MCF 10A (cell line): ENCODE data around the gene PLA2G5. TPM values are rescaled to one million over a fixed set of nuclear protein-coding genes. Genes with fewer than 3 reads are reported as not detected.
A peak's percentile ranks its signal among the peaks of the same experiment; 100 is the strongest.
"Not testable (repeated sequence)": the region's sequence is repeated elsewhere in the genome, so short reads cannot be mapped to it uniquely, and the experiment has no call there.

Source experiments
- BruUV-seq: library from RNA; stranded (reverse); fragments of 400-500 nt; replicated peaks from 2 replicates; lab custom pipeline; 2021; lab: Mats Ljungman, UMichigan
- CTCF ChIA-PET: fragments of 300-600 bp; sonication (Branson Sonifier 250); formaldehyde crosslinking; extraction: SDS; loops from one replicate; lab custom pipeline; 2021; ENCODE audit warnings: antibody characterized with exemption, inconsistent platforms; lab: Yijun Ruan, JAX
- POLR2A ChIA-PET: fragments of 300-600, 350-650 bp; sonication (Branson Sonifier 250); formaldehyde crosslinking; extraction: SDS; loops from one replicate; lab custom pipeline; 2020; ENCODE audit warnings: antibody characterized with exemption, inconsistent platforms; lab: Yijun Ruan, JAX
- DNase-seq: peaks from one replicate; pipeline ENCODE4 v3.0.0-alpha.2; 2018; ENCODE audit not compliant: unreplicated experiment
- H3K27ac Mint-ChIP-seq: one replicate; pipeline ENCODE4 v1.8.0; 2022; ENCODE audit warnings: mild to moderate bottlenecking, low read depth, mixed read lengths; ENCODE audit not compliant: unreplicated experiment
- H3K27me3 Mint-ChIP-seq: one replicate; pipeline ENCODE4 v1.8.0; 2022; ENCODE audit warnings: mixed read lengths; ENCODE audit not compliant: insufficient read depth, unreplicated experiment
- H3K36me3 Mint-ChIP-seq: one replicate; pipeline ENCODE4 v1.8.0; 2022; ENCODE audit warnings: mild to moderate bottlenecking, moderate library complexity, mixed read lengths; ENCODE audit not compliant: insufficient read depth, unreplicated experiment
- H3K4me1 Mint-ChIP-seq: one replicate; pipeline ENCODE4 v1.8.0; 2022; ENCODE audit warnings: mixed read lengths; ENCODE audit not compliant: insufficient read depth, unreplicated experiment
- H3K4me3 Mint-ChIP-seq: one replicate; pipeline ENCODE4 v1.8.0; 2022; ENCODE audit warnings: mild to moderate bottlenecking, moderate library complexity, mixed read lengths; ENCODE audit not compliant: unreplicated experiment
- H3K9me3 Mint-ChIP-seq: one replicate; pipeline ENCODE4 v1.8.0; 2022; ENCODE audit warnings: mixed read lengths; ENCODE audit not compliant: unreplicated experiment
- CTCF ChIP-seq: fragments of 200-600 bp; IDR thresholded peaks from one replicate; pipeline ENCODE4 v1.8.0; 2022; ENCODE audit warnings: antibody characterized with exemption, mild to moderate bottlenecking; ENCODE audit not compliant: unreplicated experiment
- intact Hi-C: fragments of 100-400 bp; cut with micrococcal nuclease; formaldehyde crosslinking; loops from 2 replicates; pipeline ENCODE4 v1.14.1; 2022
- total RNA-seq: library from RNA; stranded (reverse); gene quantifications from 2 replicates; pipeline ENCODE4 v1.2.3, GENCODE V29; 2022

Gene PLA2G5
- total RNA-seq, 1 experiment from 2014 or later: not detected

- DNase-seq: no peak
- Mint-ChIP-seq H3K4me1 (peaks cover 23% of the 10 kb centered on the region), H3K9me3 (no peaks in the 10 kb centered on the region), H3K4me3 (no peak overlapping the region), H3K27ac (no peak overlapping the region), H3K36me3 (no peaks in the 10 kb centered on the region), H3K27me3 (no peaks in the 10 kb centered on the region)
- ChIA-PET CTCF (no interaction called here), POLR2A (interaction anchor here (0.7 kb wide), 1 partner anchor 18 kb away, joined by 3 read pairs; no protein-coding TSS in a partner anchor)
- intact Hi-C loops: no loop called here
- BruUV-seq: no TSS peak
- no peak for TF ChIP-seq CTCF
These were observed 34.9 kb upstream of the PLA2G5 start for GRCh38 chr1:20035114-20035513.

DNA sequence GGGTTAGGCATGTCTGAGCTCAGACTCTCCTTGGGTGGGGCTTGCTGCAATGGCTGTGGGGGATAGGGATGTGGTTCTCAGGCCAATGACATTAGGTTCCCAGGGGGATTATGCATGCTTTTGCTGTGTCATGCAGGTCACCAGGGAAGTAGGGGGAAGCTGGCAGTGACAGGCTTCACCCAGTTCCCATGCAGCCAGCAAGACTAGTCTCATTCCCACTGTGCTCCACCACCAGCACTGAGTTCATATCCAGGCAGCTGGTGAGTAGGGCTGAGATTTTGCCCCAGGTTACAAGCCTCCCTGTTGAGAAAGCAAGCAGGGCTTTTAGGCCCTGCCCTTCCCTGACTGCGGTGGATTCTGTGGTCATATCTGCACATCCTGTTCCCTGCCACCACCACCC is 32.1 kb upstream of the PLA2G5 start:
- DNase-seq: peak; percentile 27
- no peaks in the 10 kb centered on the region for H3K27me3 Mint-ChIP-seq
- intact Hi-C loops: no loop called here
- H3K4me1 Mint-ChIP-seq: peaks cover 22% of the 10 kb centered on the region
- peak overlapping the region; percentile 55 for H3K27ac Mint-ChIP-seq
- ChIA-PET CTCF (no interaction called here), POLR2A (no interaction called here)
- no peaks in the 10 kb centered on the region for H3K36me3 Mint-ChIP-seq
- no peaks in the 10 kb centered on the region for H3K9me3 Mint-ChIP-seq
- BruUV-seq: no TSS peak
- no peak overlapping the region for H3K4me3 Mint-ChIP-seq
- no peak for TF ChIP-seq CTCF

DNA sequence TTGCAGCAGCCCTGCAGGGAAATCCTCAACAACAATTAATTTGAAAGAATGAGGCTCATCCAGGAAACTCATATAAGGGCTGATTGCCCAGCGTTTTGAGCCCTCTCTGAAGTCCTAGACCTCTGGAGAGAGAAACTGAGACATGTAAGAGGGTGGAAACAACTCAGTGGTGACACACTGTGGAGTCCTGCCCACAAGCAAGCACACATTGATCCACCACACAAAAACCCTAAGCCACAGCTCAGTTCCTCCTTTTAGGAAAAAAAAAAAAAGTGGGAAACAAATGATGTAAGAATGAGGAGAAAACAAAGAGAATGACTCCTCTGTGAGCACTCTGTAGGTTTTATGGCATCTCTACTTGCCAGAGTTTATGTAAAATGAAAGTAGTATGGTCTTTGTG is 22.9 kb upstream of the PLA2G5 start:
- no TSS peak for BruUV-seq
- Mint-ChIP-seq H3K4me3 (no peak overlapping the region), H3K4me1 (no peaks in the 10 kb centered on the region), H3K36me3 (no peaks in the 10 kb centered on the region), H3K9me3 (peaks cover 9% of the 10 kb centered on the region), H3K27ac (no peak overlapping the region), H3K27me3 (no peaks in the 10 kb centered on the region)
- TF ChIP-seq CTCF: no peak
- CTCF ChIA-PET: interaction anchor here (0.6 kb wide), 1 partner anchor 148 kb away, joined by 3 read pairs; no protein-coding TSS in a partner anchor
- intact Hi-C loops: no loop called here
- POLR2A ChIA-PET: no interaction called here
- no peak for DNase-seq

DNA sequence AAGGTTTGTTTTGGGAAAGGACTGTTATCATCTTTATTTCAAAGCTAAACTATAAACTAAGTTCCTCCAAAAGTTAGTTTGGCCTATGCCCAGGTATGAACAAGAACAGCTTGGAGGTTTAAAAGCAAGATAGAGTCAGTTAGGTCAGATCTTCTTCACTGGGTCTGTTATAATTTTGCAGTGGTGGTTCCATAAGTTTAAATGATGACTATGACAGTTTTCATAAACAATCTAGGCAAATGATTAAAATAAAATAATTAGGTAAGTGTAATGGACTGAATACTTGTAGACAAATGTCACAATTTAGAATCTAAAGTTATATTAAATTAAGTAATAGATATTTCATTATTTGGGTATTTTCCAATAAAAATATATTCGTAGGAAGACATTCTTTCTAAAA is 21.4 kb upstream of the PLA2G5 start:
- H3K36me3 Mint-ChIP-seq: no peaks in the 10 kb centered on the region
- peaks cover 9% of the 10 kb centered on the region for H3K9me3 Mint-ChIP-seq
- TF ChIP-seq CTCF: no peak
- ChIA-PET POLR2A (interaction anchor here (0.6 kb wide), 1 partner anchor 39 kb away, joined by 3 read pairs; no protein-coding TSS in a partner anchor), CTCF (no interaction called here)
- no peaks in the 10 kb centered on the region for H3K27me3 Mint-ChIP-seq
- no peak for DNase-seq
- H3K27ac Mint-ChIP-seq: no peak overlapping the region
- no peak overlapping the region for H3K4me3 Mint-ChIP-seq
- no TSS peak for BruUV-seq
- intact Hi-C loops: no loop called here
- H3K4me1 Mint-ChIP-seq: peaks cover 6% of the 10 kb centered on the region

DNA sequence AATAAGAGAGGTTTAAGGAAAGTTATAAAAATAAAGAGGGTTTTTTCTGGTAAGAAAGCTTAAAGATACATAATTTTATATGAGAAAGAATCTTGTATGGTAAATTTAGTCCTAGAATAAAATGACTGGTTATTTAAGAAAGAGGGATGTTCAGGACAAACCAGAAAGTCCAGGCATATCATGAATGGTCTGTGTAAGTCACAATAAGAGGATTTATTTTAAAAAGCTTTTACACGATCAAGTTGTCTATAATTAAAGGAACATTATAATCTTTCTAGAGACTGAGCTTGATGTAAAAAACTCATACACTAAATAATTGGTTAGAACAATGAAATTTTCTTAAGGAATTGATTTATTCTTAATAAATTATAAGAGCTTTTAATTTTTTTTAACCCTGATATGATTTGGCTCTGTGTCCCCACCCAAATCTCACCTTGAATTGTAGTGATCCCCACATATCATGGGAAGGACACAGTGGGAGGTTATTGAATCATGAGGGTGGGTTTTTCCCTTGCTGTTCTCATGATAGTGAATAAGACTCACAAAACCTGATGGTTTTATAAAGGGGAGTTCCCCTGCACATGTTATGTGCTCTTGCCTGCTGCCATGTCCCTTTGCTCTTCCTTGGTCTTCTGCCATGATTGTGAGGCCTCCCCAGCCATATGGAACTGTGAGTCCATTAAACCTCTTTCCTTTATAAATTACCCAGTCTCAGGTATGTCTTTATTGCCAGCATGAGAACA is 20.8 kb upstream of the PLA2G5 start:
- DNase-seq, H3K4me3 Mint-ChIP-seq, H3K4me1 Mint-ChIP-seq, H3K27me3 Mint-ChIP-seq, BruUV-seq, H3K36me3 Mint-ChIP-seq, CTCF ChIA-PET, intact Hi-C loops, H3K9me3 Mint-ChIP-seq, H3K27ac Mint-ChIP-seq: not testable (repeated sequence)
- POLR2A ChIA-PET: interaction anchor here (0.6 kb wide), 2 partner anchors 13 to 40 kb away, joined by 3 to 4 read pairs; no protein-coding TSS in a partner anchor
